DND-41 (cell line): ENCODE results near the gene ZFP36L2.

Experiments
- EZH2 ChIP-seq: IDR thresholded peaks from 3 replicates; pipeline ENCODE4 v1.6.1; 2012; ENCODE audit warnings: borderline replicate concordance, low read depth, mild to moderate bottlenecking, moderate library complexity, low read length, inconsistent platforms; ENCODE audit not compliant: severe bottlenecking
- TF ChIP-seq, protein P1 (sequence below): IDR thresholded peaks from 2 replicates; pipeline ENCODE4 v1.5.1; 2012; ENCODE audit warnings: borderline replicate concordance, low read length, moderate library complexity, mild to moderate bottlenecking; ENCODE audit not compliant: poor library complexity, severe bottlenecking; ENCODE audit errors: extremely low read depth

- no peak for TF ChIP-seq EZH2
- TF ChIP-seq, protein P1, sequence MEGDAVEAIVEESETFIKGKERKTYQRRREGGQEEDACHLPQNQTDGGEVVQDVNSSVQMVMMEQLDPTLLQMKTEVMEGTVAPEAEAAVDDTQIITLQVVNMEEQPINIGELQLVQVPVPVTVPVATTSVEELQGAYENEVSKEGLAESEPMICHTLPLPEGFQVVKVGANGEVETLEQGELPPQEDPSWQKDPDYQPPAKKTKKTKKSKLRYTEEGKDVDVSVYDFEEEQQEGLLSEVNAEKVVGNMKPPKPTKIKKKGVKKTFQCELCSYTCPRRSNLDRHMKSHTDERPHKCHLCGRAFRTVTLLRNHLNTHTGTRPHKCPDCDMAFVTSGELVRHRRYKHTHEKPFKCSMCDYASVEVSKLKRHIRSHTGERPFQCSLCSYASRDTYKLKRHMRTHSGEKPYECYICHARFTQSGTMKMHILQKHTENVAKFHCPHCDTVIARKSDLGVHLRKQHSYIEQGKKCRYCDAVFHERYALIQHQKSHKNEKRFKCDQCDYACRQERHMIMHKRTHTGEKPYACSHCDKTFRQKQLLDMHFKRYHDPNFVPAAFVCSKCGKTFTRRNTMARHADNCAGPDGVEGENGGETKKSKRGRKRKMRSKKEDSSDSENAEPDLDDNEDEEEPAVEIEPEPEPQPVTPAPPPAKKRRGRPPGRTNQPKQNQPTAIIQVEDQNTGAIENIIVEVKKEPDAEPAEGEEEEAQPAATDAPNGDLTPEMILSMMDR = peak; percentile 1
Measured at GRCh38 chr2:43225788-43226557, 433 bp downstream of the ZFP36L2 start.
